Mesenchymal stem cell (in vitro differentiated cells and primary cell): ENCODE measurements around the gene HDAC4.

Experiments used
- DNase-seq: peaks from one replicate; pipeline ENCODE4 v3.0.0-alpha.2; 2013
- H2AFZ ChIP-seq: one replicate; pipeline ENCODE4 v1.6.1; 2013; ENCODE audit warnings: low read depth, mild to moderate bottlenecking, control low read depth, inconsistent platforms, low read length, moderate library complexity
- H2AK5ac ChIP-seq: 2 replicates; pipeline ENCODE4 v1.6.1; 2013; ENCODE audit warnings: low read length, moderate library complexity, mild to moderate bottlenecking, inconsistent platforms; ENCODE audit not compliant: severe bottlenecking
- H2BK120ac ChIP-seq: one replicate; pipeline ENCODE4 v1.6.1; 2013; ENCODE audit warnings: low read depth, mild to moderate bottlenecking, inconsistent platforms, low read length, moderate library complexity
- H2BK12ac ChIP-seq, 2 experiments: one replicate each; pipeline ENCODE4 v1.6.1; 2013; ENCODE audit warnings: inconsistent platforms in 2 of 2, low read length in 2 of 2, mild to moderate bottlenecking in 2 of 2, moderate library complexity in 2 of 2, control low read depth in 1 of 2
- H2BK15ac ChIP-seq: one replicate; pipeline ENCODE4 v1.6.1; 2013; ENCODE audit warnings: mild to moderate bottlenecking, low read depth, inconsistent platforms; ENCODE audit not compliant: poor library complexity, severe bottlenecking
- H2BK5ac ChIP-seq: 2 replicates; pipeline ENCODE4 v1.6.1; 2013; ENCODE audit warnings: low read depth, mild to moderate bottlenecking, low read length, control low read depth, inconsistent platforms; ENCODE audit not compliant: poor library complexity, severe bottlenecking
- H3K14ac ChIP-seq, 2 experiments: one replicate each; pipeline ENCODE4 v1.6.1; 2013; ENCODE audit warnings: inconsistent platforms in 2 of 2, low read length in 2 of 2, control low read depth in 1 of 2, mild to moderate bottlenecking in 1 of 2, moderate library complexity in 1 of 2
- H3K18ac ChIP-seq, 2 experiments: one replicate each; pipeline ENCODE4 v1.6.1; 2013; ENCODE audit warnings: inconsistent platforms in 2 of 2, low read length in 2 of 2, control low read depth in 1 of 2, low read depth in 1 of 2, mild to moderate bottlenecking in 1 of 2
- H3K23ac ChIP-seq, 2 experiments: one replicate each; pipeline ENCODE4 v1.6.1; 2013; ENCODE audit warnings: inconsistent platforms in 2 of 2, low read length in 2 of 2, mild to moderate bottlenecking in 2 of 2, moderate library complexity in 2 of 2, control low read depth in 1 of 2
- H3K27ac ChIP-seq: 2 replicates; pipeline ENCODE4 v1.5.1; 2013; ENCODE audit warnings: mild to moderate bottlenecking, moderate library complexity, low read length, control low read depth, inconsistent platforms; ENCODE audit not compliant: poor library complexity, severe bottlenecking
- H3K27me3 ChIP-seq, 2 experiments: 2 replicates each; pipeline versions ENCODE4 v1.6.1 to v1.7.0; 2013; ENCODE audit warnings: low read length in 2 of 2, mild to moderate bottlenecking in 2 of 2, moderate library complexity in 2 of 2, control low read depth in 1 of 2, inconsistent platforms in 1 of 2; ENCODE audit not compliant: control insufficient read depth in 1 of 2, insufficient read depth in 1 of 2
- H3K36me3 ChIP-seq, 2 experiments: 2 replicates each; pipeline versions ENCODE4 v1.6.1 to v1.7.0; 2013; ENCODE audit warnings: low read length in 2 of 2, control low read depth in 1 of 2, inconsistent platforms in 1 of 2, low read depth in 1 of 2, mild to moderate bottlenecking in 1 of 2; ENCODE audit not compliant: insufficient read depth in 2 of 2, control insufficient read depth in 1 of 2
- H3K4ac ChIP-seq, 2 experiments: one replicate each; pipeline ENCODE4 v1.6.1; 2013; ENCODE audit warnings: inconsistent platforms in 2 of 2, low read length in 2 of 2, mild to moderate bottlenecking in 2 of 2, moderate library complexity in 2 of 2, control low read depth in 1 of 2, low read depth in 1 of 2
- H3K4me1 ChIP-seq: 2 replicates; pipeline ENCODE4 v1.6.1; 2013; ENCODE audit warnings: low read depth, low read length, control low read depth; ENCODE audit not compliant: control insufficient read depth, insufficient read depth
- H3K4me2 ChIP-seq: 2 replicates; pipeline ENCODE4 v1.6.1; 2013; ENCODE audit warnings: low read length, mild to moderate bottlenecking, inconsistent platforms; ENCODE audit not compliant: poor library complexity, severe bottlenecking
- H3K4me3 ChIP-seq, 2 experiments: 2 replicates each; pipeline versions ENCODE4 v1.5.1 to v1.7.0; 2013; ENCODE audit warnings: low read length in 2 of 2, mild to moderate bottlenecking in 2 of 2, control low read depth in 1 of 2, low read depth in 1 of 2; ENCODE audit not compliant: insufficient read depth in 1 of 2
- H3K79me1 ChIP-seq: replicated peaks from 2 replicates; pipeline ENCODE4 v1.6.1; 2013; ENCODE audit warnings: mild to moderate bottlenecking, control low read depth, low read length, inconsistent platforms; ENCODE audit not compliant: poor library complexity, severe bottlenecking
- H3K9ac ChIP-seq: 2 replicates; pipeline ENCODE4 v1.7.0; 2013; ENCODE audit warnings: mild to moderate bottlenecking, low read length, moderate library complexity
- H3K9me3 ChIP-seq: 2 replicates; pipeline ENCODE4 v1.7.0; 2013; ENCODE audit warnings: mild to moderate bottlenecking, low read length; ENCODE audit not compliant: control insufficient read depth
- H4K8ac ChIP-seq: one replicate; pipeline ENCODE4 v1.6.1; 2013; ENCODE audit warnings: inconsistent platforms, mild to moderate bottlenecking, low read length, moderate library complexity
- H4K91ac ChIP-seq: one replicate; pipeline ENCODE4 v1.6.1; 2013; ENCODE audit warnings: mild to moderate bottlenecking, low read length, inconsistent platforms
- WGBS: methylation state at CpG from one replicate; pipeline ENCODE4 v1.1.7; 2013; ENCODE audit warnings: mixed read lengths; 5-methylcytosine and 5-hydroxymethylcytosine counted together

Gene HDAC4

GRCh38 chr2:239341840-239342239 lies 59.0 kb downstream of the HDAC4 start:
- H3K4ac ChIP-seq = no peak overlapping the region
- H3K27ac ChIP-seq = no peak overlapping the region
- no peak overlapping the region for H2BK5ac ChIP-seq
- H3K4me3 ChIP-seq = no peak overlapping the region
- H3K4me1 ChIP-seq = peaks cover 5% of the 10 kb centered on the region
- no peak overlapping the region for H3K18ac ChIP-seq
- no peak overlapping the region for H3K9ac ChIP-seq
- no peak overlapping the region for H4K91ac ChIP-seq
- peaks cover 0 to 19% of the 10 kb centered on the region in 2 experiments for H3K36me3 ChIP-seq
- H4K8ac ChIP-seq = no peak overlapping the region
- no peak overlapping the region for H2BK15ac ChIP-seq
- no peak for DNase-seq
- no peak overlapping the region for H3K4me2 ChIP-seq
- H2BK120ac ChIP-seq = no peak overlapping the region
- H3K79me1 ChIP-seq = peaks cover 73% of the 10 kb centered on the region
- H3K14ac ChIP-seq = no peak overlapping the region
- no peak overlapping the region for H3K23ac ChIP-seq
- no peak overlapping the region for H2AFZ ChIP-seq
- H3K9me3 ChIP-seq = no peaks in the 10 kb centered on the region
- no peaks in the 10 kb centered on the region for H3K27me3 ChIP-seq
- no peak overlapping the region for H2BK12ac ChIP-seq
- 100% methylated on average over 1 of the region's 2 CpGs for whole genome bisulfite sequencing
- no peak overlapping the region for H2AK5ac ChIP-seq

GRCh38 chr2:239341146-239341732 lies 59.6 kb downstream of the HDAC4 start:
- 99% methylated on average over 8 of the region's 8 CpGs for WGBS
- H3K18ac ChIP-seq = no peak overlapping the region
- no peak overlapping the region for H2BK5ac ChIP-seq
- no peak overlapping the region for H3K14ac ChIP-seq
- H2AFZ ChIP-seq = no peak overlapping the region
- peaks cover 5% of the 10 kb centered on the region for H3K4me1 ChIP-seq
- H3K27me3 ChIP-seq = no peaks in the 10 kb centered on the region
- H3K23ac ChIP-seq = no peak overlapping the region
- no peaks in the 10 kb centered on the region for H3K9me3 ChIP-seq
- no peak overlapping the region for H4K91ac ChIP-seq
- H2BK12ac ChIP-seq = no peak overlapping the region
- no peak overlapping the region for H3K27ac ChIP-seq
- peaks cover 0 to 19% of the 10 kb centered on the region in 2 experiments for H3K36me3 ChIP-seq
- no peak overlapping the region for H4K8ac ChIP-seq
- H2BK15ac ChIP-seq = no peak overlapping the region
- no peak overlapping the region for H3K4me2 ChIP-seq
- no peak overlapping the region for H2BK120ac ChIP-seq
- H3K9ac ChIP-seq = no peak overlapping the region
- no peak overlapping the region for H2AK5ac ChIP-seq
- DNase-seq = no peak
- H3K4me3 ChIP-seq = no peak overlapping the region
- peaks cover 68% of the 10 kb centered on the region for H3K79me1 ChIP-seq
- no peak overlapping the region for H3K4ac ChIP-seq

GRCh38 chr2:239339726-239340601 lies 60.9 kb downstream of the HDAC4 start:
- H3K9me3 ChIP-seq = no peaks in the 10 kb centered on the region
- H3K23ac ChIP-seq = peak overlapping the region in 1 of 2 experiments; percentile 65
- H2BK12ac ChIP-seq = no peak overlapping the region
- H3K4me1 ChIP-seq = peaks cover 5% of the 10 kb centered on the region
- no peak overlapping the region for H2BK5ac ChIP-seq
- no peak overlapping the region for H3K18ac ChIP-seq
- H3K79me1 ChIP-seq = peaks cover 62% of the 10 kb centered on the region
- no peak overlapping the region for H3K4me2 ChIP-seq
- H2AFZ ChIP-seq = no peak overlapping the region
- H3K4ac ChIP-seq = no peak overlapping the region
- H3K27ac ChIP-seq = no peak overlapping the region
- H4K91ac ChIP-seq = no peak overlapping the region
- H2BK120ac ChIP-seq = no peak overlapping the region
- no peaks in the 10 kb centered on the region for H3K27me3 ChIP-seq
- H3K9ac ChIP-seq = no peak overlapping the region
- H2AK5ac ChIP-seq = no peak overlapping the region
- DNase-seq = no peak
- peak overlapping the region in 1 of 2 experiments; percentile 88 for H3K14ac ChIP-seq
- no peak overlapping the region for H4K8ac ChIP-seq
- peaks cover 0 to 19% of the 10 kb centered on the region in 2 experiments for H3K36me3 ChIP-seq
- H3K4me3 ChIP-seq = no peak overlapping the region
- no peak overlapping the region for H2BK15ac ChIP-seq
- WGBS = 98% methylated on average over 7 of the region's 7 CpGs

- no peak overlapping the region for H2BK5ac ChIP-seq
- no peak overlapping the region for H2AFZ ChIP-seq
- H4K8ac ChIP-seq = no peak overlapping the region
- DNase-seq = no peak
- no peak overlapping the region for H2BK12ac ChIP-seq
- no peak overlapping the region for H2AK5ac ChIP-seq
- no peak overlapping the region for H3K18ac ChIP-seq
- no peaks in the 10 kb centered on the region for H3K27me3 ChIP-seq
- no peak overlapping the region for H3K9ac ChIP-seq
- WGBS = 92% methylated on average over 6 of the region's 6 CpGs
- no peak overlapping the region for H3K4me2 ChIP-seq
- H3K23ac ChIP-seq = no peak overlapping the region
- no peak overlapping the region for H3K4ac ChIP-seq
- H3K9me3 ChIP-seq = no peaks in the 10 kb centered on the region
- no peak overlapping the region for H3K4me3 ChIP-seq
- peaks cover 2% of the 10 kb centered on the region for H3K4me1 ChIP-seq
- peaks cover 56% of the 10 kb centered on the region for H3K79me1 ChIP-seq
- no peak overlapping the region for H2BK120ac ChIP-seq
- H2BK15ac ChIP-seq = no peak overlapping the region
- H3K27ac ChIP-seq = no peak overlapping the region
- H3K36me3 ChIP-seq = peaks cover 0 to 19% of the 10 kb centered on the region in 2 experiments
- no peak overlapping the region for H3K14ac ChIP-seq
- H4K91ac ChIP-seq = no peak overlapping the region
These were observed 61.6 kb downstream of the HDAC4 start for GRCh38 chr2:239339241-239339640.
